Measurements from ENCODE around the gene TMEM151B.
"Not testable (repeated sequence)": the region's sequence is repeated elsewhere in the genome, so short reads cannot be mapped to it uniquely, and the experiment has no call there.

The TMEM151B gene

DNA sequence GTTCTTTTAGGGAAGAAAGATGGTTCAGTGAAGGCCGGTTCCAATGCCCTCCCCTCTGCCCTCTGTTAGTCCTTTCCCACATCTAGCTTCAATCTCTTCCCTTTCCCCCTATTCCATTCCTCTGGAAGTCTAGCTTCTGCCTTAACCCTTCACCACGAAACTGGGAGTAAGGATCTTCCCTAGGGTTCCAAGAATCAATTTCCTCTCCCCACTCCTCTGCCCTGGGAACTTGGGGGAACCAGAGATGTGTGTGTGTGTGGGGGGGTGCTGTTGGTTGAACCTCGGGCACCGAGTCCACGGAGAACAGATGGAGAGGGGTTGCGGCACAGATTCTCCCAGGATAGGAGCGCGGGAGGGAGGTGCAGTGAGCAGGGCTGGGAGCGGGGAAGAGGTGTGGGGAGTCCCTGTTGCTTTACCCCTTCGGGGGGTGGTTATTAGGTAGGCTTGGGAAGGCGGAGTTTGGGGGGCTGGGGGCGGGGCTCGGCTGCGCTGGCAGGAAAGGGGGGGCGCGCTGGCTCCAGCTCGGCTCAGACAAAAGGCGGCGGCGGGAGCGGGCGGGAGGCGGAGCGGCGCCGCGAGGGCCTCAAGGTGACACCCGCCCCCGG lies at the start of gene TMEM151B:
TSS of gene TMEM151B (plus strand) at position 530 of the 605 bp plus-strand sequence. CDS start 293 bp downstream, outside the sequence.
- DNase-seq: peak; percentile 43

DNA sequence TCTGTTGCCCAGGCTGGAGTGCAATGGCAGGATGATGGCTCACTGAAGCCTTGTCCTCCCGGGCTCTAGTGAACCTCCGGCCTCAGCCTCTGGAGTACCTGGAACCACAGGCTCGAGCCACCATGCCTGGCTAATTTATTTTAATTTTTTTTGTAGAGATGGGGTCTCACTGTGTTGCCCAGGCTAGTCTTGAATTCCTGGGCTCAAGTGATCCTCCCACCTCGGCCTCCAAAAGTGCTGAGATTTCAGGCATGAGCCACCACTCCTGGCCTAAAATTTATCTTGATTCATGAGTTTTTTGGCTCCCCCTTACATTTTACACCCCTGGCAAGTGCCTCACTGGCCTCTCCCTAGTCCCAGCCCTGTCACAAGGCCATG lies 49.3 kb upstream of the TMEM151B start:
- no peak for DNase-seq

DNA sequence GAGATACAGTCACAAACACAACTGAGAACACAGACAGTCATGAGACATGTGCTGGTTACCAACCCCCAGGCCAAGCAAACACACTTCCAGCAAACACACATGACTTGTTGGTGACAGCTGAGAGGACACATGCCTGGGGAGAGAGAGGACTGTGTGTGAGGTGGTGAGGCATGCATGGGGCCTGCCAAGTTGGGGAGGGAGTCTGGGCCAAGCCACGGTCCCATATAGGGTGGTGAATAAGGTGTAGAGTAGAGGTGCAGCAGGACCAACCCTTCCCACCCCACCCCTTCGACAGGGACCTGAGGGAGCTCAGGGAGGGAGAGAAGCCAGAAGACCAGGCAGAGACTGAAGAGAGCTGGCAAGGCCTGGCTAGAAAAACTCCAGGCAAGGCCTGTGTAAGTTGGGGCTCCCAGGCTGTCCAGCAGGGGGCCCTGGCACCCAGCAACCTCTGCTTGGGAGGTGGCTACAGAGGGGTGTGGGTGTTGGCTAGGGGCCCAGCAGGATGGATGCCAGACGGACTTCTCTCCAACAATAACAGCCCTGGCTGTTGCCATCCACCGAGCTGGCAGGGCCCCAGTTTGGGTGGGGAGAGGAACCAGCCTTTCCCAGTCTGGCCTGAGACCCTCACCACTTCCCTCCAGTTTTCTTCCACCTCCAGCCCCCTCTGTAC lies 48.8 kb upstream of the TMEM151B start:
- peak; percentile 86 for DNase-seq

DNA sequence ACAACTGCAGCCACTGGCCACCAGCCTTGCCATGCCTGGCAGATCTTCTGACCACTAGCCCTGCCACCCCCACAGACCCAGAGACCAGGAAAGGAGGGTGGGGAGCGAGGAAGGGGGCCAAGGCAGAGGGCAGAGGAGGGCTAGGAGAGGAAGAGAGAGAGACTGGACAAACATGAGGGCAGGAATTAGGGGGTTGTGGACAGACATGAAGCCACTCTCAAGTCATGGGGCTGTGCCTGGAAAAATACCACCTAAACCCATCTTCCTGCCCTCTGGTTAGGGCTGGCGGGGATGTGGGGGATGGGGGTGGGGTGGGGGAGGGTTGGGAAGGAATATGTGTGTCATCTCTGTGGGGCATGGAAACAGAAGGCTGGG lies 48.3 kb upstream of the TMEM151B start:
- no peak for DNase-seq

DNA sequence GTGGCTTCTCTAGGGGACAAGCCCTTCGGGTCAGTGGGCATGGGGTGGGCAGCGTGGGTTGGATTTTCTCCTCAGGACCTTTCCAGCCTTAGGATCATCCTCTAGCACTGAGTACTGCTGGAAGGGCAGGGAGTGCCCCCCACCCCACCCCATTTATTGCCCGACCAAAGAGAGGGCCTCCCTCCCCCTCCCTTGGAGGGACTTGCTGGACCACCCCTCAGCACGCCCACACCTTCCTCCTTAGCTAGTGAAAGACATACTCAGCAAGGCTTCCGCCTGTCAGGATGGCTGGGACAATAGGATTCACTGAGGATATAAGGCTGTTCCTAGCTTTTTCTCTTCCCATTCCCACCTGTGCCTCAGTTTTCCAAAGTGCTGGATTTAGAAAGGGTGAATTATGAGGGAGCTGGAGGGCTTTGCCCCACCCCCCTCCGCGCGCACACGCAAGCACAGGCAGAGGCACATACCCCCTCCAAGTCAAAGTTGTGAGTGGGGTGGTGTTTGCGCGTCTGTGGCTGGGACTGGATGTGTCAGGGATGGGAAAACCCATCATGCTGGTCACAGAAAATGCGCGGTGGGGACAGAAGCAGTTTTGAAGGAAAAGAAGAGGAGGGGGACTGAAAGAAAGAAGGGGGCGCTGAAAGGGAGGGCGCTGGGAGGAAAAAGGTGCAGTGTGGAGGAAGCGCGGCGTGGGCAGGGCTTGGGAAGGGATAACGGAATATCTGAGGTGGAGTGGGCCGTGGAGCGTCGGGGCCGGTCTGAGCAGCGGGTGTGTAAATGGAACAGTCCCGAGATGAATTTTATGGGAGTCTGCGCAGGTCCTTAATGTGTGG lies 47.5 kb upstream of the TMEM151B start:
- DNase-seq: no peak

DNA sequence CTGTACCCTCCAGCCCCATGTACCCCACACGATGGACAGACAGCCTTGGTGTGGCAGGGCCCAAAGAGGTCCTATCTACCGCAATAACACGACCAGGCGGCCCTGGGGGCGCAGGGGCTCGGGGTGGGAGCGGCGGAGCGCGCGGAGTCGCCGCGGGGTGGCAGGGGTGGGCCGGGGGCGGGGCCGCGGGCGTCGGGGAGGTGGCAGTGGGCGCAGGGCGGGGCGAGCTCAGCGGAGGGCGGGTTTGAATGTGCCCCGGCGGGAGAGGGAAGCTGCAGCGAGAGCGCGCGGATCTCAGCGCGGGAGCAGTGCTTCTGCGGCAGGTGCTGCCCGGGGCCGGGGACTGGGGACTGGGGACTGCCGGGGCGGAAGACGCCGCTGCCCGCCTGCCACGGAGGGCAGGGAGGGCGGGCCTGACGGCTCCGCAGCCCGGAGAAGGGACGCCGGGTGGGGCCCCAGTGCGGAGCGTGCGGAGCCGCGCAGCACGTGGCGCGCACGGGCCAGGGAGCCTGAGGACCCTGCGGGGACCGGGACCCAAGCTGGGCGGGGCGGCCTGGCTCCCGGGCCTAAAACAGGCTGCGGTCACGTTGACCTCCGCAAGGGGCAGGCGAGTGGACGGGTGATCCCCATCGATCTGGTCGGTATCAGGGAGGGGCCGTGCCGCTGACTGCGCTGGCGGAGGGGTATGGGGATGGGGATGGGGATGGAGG lies 46.8 kb upstream of the TMEM151B start, which contains the start of gene SLC29A1:
TSS of gene SLC29A1 (plus strand) at position 277 of the 710 bp plus-strand sequence. CDS start 3,719 bp downstream, outside the sequence.
- DNase-seq: peak; percentile 82

DNA sequence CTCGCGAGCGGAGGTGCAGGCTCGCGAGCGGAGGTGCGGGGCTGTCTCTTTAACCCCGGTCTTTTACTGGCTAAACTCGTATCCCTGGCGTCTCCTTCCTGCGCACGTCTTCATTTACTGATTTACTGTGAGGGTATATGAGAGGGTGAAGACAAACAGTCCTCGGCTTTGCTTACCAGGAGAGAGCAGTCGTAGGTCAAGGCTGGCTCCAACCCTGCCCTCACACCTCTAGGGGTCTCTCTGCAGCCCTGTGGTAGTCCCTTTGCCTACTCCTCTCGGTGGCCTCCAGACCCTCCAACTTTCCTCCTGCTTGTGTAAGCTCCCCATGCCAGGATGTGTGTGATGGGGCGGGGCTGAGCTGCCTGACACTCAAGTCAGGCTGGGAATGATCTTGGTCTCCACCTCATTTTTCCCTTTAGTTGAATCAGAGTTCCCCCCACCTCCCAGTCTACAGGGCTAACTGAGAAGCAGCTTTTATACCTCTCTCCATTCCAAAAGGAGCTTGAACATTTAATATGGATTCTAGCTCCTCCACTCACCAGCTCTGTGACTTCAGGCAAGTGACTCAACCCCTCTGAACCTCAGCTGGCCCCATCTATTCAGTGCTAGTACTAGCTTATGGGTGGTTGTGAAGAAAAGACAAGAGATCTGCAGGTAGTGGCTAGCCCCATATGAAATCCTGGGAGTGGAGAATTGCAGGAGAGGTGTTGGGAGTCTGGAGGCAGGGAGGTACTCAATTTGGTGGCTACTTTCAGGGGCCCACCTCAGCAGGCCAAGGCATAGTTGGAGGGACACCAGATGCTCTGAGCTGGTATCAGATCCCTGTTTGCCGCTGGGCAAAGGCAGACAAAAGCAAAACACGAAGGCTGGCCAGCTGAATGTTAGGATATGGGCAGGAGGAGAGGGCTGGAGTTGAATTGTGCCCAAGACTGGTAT lies 46.0 kb upstream of the TMEM151B start:
- DNase-seq: peak; percentile 49

DNA sequence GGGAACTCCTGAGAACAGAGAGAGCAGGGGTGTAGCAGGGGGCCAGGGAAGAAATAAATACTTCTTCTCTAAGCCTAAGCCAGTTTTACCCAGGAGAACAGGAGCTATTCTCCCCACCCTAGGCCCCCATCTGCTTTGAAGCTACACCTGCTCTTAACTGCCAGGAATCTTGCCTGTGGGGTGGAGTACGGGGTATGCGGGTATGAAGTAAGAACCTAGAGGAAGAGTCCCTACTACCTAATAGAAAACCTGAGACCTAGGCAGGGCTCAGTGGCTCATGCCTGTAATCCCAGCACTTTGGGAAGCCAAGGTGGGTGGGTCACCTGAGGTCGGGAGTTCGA lies 45.3 kb upstream of the TMEM151B start:
- no peak for DNase-seq

DNA sequence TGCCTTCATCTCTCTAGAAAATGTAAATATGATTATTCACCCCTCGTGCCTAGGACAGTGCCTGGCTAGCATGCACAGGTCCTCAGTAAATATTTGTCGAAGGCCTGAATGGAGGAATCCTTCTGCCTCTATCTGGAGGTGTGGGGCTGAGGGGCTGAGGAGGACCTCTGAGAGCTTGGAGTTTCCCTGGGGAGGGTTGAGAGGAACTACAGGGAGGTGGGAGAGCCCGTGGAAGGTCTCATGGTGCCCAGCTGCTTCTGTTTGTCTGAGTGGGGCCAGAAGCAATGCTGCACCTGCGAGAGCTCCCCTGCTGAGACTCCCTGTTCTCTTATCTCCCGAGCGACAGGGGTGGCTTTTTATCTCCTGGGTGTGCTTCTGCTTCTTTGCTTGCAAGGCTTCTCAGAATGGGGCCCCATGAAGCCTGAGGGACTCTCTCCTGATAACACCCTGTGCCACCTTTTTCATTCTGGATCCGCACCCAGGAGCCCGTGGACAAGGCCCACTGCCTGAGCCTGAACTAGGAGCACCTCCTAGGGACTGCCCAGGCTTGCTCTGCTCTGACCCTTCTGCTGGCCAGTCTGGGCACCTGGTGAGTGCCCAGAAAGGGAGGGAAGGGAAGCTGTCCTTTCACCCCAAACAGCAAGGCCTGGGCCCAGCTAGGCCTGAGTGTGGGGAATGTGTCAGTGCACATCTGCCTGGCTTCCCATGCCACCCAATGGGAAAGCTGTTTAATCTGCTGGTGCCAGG lies 44.5 kb upstream of the TMEM151B start:
- DNase-seq: no peak

DNA sequence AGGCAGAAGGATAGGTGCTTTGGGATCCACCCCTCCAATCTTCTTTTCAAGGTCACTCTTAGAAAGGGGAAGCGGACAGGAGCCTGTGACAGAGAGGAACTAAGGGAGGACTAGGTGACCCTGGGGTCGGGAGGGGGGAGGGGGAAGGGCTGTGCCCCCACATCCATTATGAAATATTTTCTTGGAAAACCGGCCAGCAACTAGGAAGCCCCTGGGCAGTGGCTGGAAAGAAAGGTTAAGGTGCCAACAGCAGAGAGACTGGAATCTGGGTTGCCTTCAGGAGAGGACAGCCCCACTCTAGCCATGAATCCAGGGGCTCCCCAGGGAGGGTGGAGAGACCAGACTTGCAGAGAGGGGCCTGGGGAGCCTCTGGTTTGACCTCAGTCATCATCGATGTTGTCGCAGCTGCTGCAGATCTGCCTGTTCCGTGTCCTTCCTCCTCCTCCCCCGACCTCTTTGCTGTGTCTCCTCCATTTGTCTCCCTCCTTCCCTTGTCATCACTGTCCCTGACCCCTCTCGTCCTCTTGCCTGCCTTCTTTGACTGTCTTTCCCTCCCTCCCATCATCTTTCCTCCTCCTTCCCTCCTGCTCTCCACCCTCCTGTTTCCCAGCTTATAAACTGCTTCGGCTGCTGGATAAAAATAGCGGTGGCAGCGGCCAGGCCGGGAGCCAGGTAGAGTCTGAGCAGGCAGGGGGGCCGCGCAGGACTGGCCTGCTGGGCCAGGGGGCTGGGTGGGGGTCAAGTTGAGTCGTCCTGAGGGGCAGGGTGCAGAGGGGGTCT lies 43.7 kb upstream of the TMEM151B start:
- DNase-seq: no peak

DNA sequence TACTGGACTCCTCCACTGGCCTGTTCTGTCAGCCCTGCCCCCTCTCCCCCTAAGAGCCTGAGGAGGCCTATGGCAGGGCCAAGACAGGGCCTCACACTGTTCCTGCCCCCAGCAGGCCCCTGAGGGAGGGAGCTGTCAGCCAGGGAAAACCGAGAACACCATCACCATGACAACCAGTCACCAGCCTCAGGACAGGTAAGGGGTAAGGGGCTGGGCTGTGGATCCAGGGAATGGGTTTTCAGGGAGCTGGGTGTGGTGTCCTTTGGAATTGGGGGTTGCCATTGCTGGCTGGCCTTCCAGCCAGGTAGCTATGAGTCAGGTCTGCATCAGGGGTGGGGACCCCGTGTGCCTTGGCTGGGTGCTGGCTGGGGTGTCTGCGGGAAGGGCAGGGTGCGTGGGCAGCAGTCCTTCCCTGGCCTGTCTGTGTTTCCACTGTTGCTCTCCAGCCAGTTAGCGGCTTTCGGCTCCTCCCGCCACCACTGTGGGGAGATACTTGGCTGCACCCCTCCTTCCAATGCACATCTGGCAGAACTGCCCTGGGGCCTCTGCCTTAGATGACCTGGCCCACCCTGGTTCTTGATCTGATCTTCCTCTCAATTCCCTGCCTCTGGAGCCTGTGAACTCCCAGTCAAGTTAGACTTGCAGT lies 43.0 kb upstream of the TMEM151B start:
- no peak for DNase-seq

DNA sequence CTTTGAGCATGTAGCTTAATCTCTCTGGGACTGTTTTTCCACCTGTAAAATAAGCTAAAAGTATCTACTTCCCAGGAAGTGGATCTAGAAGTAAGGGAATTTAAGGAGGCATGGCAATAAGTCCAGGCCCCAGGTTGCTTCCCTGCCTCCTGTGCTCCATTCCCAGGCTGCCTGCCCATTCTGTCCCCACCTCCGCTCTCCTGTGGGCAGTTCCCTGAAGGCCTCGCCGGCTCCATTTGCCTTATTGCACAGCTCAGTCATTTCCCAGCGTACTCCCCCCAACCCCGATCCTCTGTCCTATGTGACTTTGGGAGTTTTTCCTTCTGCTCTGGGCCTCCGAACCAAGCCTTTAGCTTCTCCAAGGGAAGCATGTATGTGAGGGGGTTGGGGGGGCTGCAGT lies 42.2 kb upstream of the TMEM151B start:
- no peak for DNase-seq

DNA sequence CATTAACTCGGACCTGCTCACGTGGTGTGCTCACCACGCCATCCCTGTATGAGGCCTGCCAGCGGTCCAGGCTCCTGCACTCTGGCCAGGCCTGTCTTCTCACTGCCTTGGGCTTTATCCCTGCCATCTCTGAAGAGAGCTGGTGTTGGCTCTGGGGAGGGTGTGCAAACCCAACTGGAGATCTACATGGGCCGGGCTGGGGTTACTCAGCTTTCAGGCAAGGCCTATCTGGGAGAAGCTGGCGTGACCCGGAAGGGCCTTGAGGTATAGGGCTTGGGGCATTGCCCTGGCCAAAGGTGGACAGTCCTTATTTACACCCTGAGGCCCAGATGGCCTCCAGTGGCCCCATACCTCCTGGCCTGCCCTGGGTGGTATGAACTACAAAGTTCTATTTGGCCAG lies 41.8 kb upstream of the TMEM151B start:
- DNase-seq: no peak

DNA sequence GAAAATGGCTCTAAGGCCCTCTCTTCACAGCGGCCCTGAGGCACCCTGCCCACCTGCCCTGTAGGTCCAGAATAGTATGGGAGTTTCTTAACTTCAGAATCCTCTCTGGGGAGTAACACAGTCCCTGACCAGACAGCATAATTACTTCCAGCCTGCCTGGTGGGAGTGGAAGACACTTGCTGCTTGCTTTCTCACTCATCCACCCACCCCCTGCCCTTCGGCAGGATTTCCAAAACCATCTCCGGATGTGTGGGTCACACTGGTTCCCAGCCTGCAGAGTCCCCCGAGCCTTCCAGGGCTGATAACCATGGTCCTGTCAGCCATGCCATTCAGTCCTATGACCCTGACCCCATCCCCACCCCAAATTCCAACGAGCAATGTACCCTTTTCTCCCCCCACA lies 41.4 kb upstream of the TMEM151B start:
- DNase-seq: no peak

DNA sequence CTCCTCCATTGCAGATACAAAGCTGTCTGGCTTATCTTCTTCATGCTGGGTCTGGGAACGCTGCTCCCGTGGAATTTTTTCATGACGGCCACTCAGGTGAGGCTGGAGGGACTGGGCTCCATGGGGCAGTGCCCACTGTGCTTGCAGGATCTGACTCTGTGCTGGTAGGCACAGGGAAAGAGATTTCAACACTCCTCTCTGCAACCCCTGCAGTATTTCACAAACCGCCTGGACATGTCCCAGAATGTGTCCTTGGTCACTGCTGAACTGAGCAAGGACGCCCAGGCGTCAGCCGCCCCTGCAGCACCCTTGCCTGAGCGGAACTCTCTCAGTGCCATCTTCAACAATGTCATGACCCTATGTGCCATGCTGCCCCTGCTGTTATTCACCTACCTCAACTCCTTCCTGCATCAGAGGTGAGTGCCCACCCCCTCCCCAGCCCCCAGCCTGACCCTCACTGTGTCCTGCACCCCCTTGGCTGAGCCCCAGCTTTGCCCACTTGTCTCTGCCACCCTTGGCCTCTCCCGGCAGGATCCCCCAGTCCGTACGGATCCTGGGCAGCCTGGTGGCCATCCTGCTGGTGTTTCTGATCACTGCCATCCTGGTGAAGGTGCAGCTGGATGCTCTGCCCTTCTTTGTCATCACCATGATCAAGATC lies 40.7 kb upstream of the TMEM151B start:
- DNase-seq: no peak

DNA sequence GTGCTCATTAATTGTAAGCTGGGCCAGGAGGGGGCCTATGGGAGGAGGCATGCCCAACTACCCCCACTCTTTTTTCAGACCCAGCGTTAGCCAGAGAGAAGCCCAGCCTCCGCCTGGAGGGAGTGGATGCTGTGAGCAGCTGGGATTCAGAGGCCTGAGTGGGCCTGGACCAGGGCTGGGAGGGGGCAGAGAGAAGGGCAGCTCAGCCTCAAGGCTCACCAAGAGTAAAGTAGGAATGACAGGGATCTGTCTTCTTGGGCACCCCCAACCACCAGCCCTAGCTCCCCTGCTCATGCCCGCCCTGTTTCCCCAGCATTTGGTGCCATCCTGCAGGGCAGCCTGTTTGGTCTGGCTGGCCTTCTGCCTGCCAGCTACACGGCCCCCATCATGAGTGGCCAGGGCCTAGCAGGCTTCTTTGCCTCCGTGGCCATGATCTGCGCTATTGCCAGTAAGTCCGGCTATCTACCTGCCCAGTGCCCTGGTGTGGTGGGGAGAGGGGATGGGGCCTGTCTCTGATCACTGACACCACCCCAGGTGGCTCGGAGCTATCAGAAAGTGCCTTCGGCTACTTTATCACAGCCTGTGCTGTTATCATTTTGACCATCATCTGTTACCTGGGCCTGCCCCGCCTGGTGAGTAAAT lies 40.1 kb upstream of the TMEM151B start:
- no peak for DNase-seq

DNA sequence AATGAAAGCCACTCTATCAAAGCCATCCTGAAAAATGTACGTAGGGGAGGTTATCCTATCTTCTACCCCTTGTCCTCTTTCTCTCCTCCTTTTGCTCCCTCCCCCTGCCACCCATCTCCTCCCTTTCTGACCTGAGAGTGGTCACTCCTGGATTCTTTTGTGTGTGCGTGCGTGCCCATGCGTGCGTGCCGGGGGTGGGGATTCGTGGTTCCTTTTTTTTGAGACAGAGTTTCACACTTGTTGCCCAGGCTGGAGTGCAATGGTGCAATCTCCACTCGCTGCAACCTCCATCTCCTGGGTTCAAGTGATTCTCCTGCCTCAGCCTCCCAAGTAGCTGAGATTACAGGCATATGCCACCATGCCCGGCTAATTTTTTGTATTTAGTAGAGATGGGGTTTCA lies 38.8 kb upstream of the TMEM151B start:
- DNase-seq: not testable (repeated sequence)

DNA sequence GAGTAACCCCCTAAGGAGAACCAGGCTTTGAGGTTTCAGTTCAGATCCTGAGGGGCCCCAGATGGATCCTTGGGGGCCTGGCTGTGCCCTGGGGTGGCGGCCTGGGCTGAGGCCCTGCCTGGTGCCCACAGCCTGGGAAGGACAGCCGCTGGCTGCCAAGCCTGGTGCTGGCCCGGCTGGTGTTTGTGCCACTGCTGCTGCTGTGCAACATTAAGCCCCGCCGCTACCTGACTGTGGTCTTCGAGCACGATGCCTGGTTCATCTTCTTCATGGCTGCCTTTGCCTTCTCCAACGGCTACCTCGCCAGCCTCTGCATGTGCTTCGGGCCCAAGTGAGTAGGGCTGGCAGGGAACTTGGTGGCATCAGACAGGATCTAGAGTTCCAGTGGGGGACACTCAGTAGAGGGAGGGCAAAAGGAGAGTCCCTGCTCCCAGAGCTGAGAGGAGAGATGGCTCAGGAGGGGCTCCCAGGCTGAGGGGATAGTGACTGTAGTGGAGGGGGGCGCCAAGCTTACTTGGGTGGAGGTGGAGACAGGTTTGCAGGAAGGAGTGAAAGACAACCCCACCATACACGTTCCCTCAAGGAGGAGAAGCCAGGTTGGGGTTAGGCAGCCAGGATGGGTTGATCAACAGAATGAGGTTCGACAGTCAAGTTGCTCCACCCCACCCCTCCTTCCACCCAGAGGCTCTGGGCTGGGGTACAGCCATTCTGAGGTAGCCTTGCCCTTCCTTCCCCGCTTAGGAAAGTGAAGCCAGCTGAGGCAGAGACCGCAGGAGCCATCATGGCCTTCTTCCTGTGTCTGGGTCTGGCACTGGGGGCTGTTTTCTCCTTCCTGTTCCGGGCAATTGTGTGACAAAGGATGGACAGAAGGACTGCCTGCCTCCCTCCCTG lies 37.3 kb upstream of the TMEM151B start:
- no peak for DNase-seq
